Astrocyte (in vitro differentiated cells and primary cell): Measurements from ENCODE around the gene RIMBP2. TPM values are rescaled to one million over a fixed set of nuclear protein-coding genes. Genes with fewer than 3 reads are reported as not detected.

Experiments
- DNase-seq: peaks from one replicate; pipeline ENCODE4 v3.0.0-alpha.2; 2010; ENCODE audit warnings: low read depth
- FAIRE-seq: peaks from 2 replicates; lab custom pipeline; 2011; peaks lifted over from hg19 to GRCh38; lab: Jason Lieb, UNC
- H2AFZ ChIP-seq: 2 replicates; pipeline ENCODE4 v1.6.0; 2012; ENCODE audit warnings: low read depth, low read length, inconsistent platforms
- H3K27ac ChIP-seq: 2 replicates; pipeline ENCODE4 v1.5.1; 2011; ENCODE audit warnings: low read depth, low read length, inconsistent platforms
- H3K27me3 ChIP-seq: 2 replicates; pipeline ENCODE4 v1.6.0; 2011; ENCODE audit warnings: low read length, inconsistent platforms; ENCODE audit not compliant: insufficient read depth
- H3K36me3 ChIP-seq: 2 replicates; pipeline ENCODE4 v1.5.1; 2011; ENCODE audit warnings: low read length, inconsistent platforms; ENCODE audit not compliant: insufficient read depth
- H3K4me1 ChIP-seq: 2 replicates; pipeline ENCODE4 v1.5.1; 2011; ENCODE audit warnings: low read length, inconsistent platforms; ENCODE audit not compliant: insufficient read depth
- H3K4me2 ChIP-seq: 2 replicates; pipeline ENCODE4 v1.6.0; 2012; ENCODE audit warnings: low read length, inconsistent platforms
- H3K4me3 ChIP-seq: 2 replicates; pipeline ENCODE4 v1.5.1; 2011; ENCODE audit warnings: low read depth, mild to moderate bottlenecking, low read length, inconsistent platforms; ENCODE audit not compliant: insufficient read depth
- H3K79me2 ChIP-seq: 2 replicates; pipeline ENCODE4 v1.6.0; 2012; ENCODE audit warnings: mild to moderate bottlenecking, low read length, inconsistent platforms; ENCODE audit not compliant: insufficient read depth
- H3K9ac ChIP-seq: 2 replicates; pipeline ENCODE4 v1.6.0; 2012; ENCODE audit warnings: mild to moderate bottlenecking, low read length, inconsistent platforms
- H3K9me3 ChIP-seq: 2 replicates; pipeline ENCODE4 v1.5.1; 2012; ENCODE audit warnings: low read depth, mild to moderate bottlenecking, low read length, inconsistent platforms; ENCODE audit not compliant: insufficient read depth
- H4K20me1 ChIP-seq: 2 replicates; pipeline ENCODE4 v1.6.0; 2012; ENCODE audit warnings: low read length, inconsistent platforms; ENCODE audit not compliant: insufficient read depth
- H3K27ac Mint-ChIP-seq: one replicate; pipeline ENCODE4 v1.8.0; 2021; ENCODE audit warnings: mild to moderate bottlenecking, mixed read lengths; ENCODE audit not compliant: unreplicated experiment
- H3K27me3 Mint-ChIP-seq: one replicate; pipeline ENCODE4 v1.8.0; 2021; ENCODE audit warnings: low read depth, mixed read lengths; ENCODE audit not compliant: unreplicated experiment
- H3K36me3 Mint-ChIP-seq: one replicate; pipeline ENCODE4 v1.8.0; 2021; ENCODE audit warnings: low read depth, mixed read lengths; ENCODE audit not compliant: unreplicated experiment
- H3K4me1 Mint-ChIP-seq: one replicate; pipeline ENCODE4 v1.8.0; 2021; ENCODE audit warnings: low read depth, mixed read lengths; ENCODE audit not compliant: unreplicated experiment
- H3K4me3 Mint-ChIP-seq: one replicate; pipeline ENCODE4 v1.8.0; 2021; ENCODE audit warnings: mild to moderate bottlenecking, moderate library complexity, mixed read lengths; ENCODE audit not compliant: unreplicated experiment
- H3K9me3 Mint-ChIP-seq: one replicate; pipeline ENCODE4 v1.8.0; 2021; ENCODE audit warnings: mild to moderate bottlenecking, mixed read lengths; ENCODE audit not compliant: unreplicated experiment
- CTCF ChIP-seq: IDR thresholded peaks from 2 replicates; pipeline ENCODE4 v1.5.1; 2011; ENCODE audit warnings: low read depth, mild to moderate bottlenecking, inconsistent platforms, low read length, moderate library complexity; ENCODE audit not compliant: insufficient read depth
- EZH2 ChIP-seq: IDR thresholded peaks from 2 replicates; pipeline ENCODE4 v1.6.1; 2012; ENCODE audit warnings: mild to moderate bottlenecking, low read length, inconsistent platforms; ENCODE audit not compliant: insufficient read depth
- total RNA-seq: library from RNA; stranded (reverse); gene quantifications from 2 replicates; pipeline ENCODE4 v1.2.1, GENCODE V29; 2021

Gene RIMBP2
- total RNA-seq, 1 donor from 2014 or later, result 2.2 TPM

- no peaks in the 10 kb centered on the region for H3K36me3 ChIP-seq
- no peaks in the 10 kb centered on the region for H3K4me1 Mint-ChIP-seq
- H3K9me3 ChIP-seq, result peaks cover 8% of the 10 kb centered on the region
- H3K27me3 Mint-ChIP-seq, result peaks cover 4% of the 10 kb centered on the region
- H3K27ac Mint-ChIP-seq, result no peak overlapping the region
- no peaks in the 10 kb centered on the region for H3K4me1 ChIP-seq
- TF ChIP-seq EZH2 (no peak), CTCF (no peak)
- DNase-seq (no peak), FAIRE-seq (no peak)
- H4K20me1 ChIP-seq, result no peaks in the 10 kb centered on the region
- no peak overlapping the region for H3K9ac ChIP-seq
- no peak overlapping the region for H3K4me2 ChIP-seq
- H3K27me3 ChIP-seq, result no peaks in the 10 kb centered on the region
- H3K4me3 Mint-ChIP-seq, result no peak overlapping the region
- H3K27ac ChIP-seq, result no peak overlapping the region
- no peak overlapping the region for H2AFZ ChIP-seq
- H3K79me2 ChIP-seq, result no peaks in the 10 kb centered on the region
- no peaks in the 10 kb centered on the region for H3K36me3 Mint-ChIP-seq
- H3K4me3 ChIP-seq, result no peak overlapping the region
- H3K9me3 Mint-ChIP-seq, result peaks cover 10% of the 10 kb centered on the region
These were observed 41.0 kb downstream of the RIMBP2 start for GRCh38 chr12:130675121-130675520.

DNA sequence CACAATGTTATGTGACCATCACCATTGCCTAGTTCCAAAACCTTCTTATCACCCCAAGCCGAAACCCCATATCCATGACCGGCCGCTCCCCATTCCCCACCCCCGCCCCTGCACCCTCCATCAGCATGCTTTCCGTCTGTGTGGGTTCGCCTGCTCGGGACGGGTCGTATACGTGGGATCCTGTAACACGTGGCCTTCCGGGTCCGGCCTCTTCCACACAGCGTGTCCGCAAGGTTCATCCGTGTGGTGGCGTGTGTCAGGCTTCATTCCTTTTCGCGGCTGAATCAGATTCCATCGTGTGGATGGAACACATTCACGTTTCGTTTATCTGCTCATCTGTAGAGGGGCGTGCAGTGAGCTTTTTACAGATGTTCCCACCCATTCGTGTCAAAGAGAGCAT, 41.4 kb downstream of the RIMBP2 start:
- Mint-ChIP-seq H3K27ac (no peak overlapping the region), H3K36me3 (no peaks in the 10 kb centered on the region), H3K9me3 (peaks cover 11% of the 10 kb centered on the region), H3K4me3 (no peak overlapping the region), H3K27me3 (peaks cover 4% of the 10 kb centered on the region), H3K4me1 (no peaks in the 10 kb centered on the region)
- Histone ChIP-seq H3K9me3 (peaks cover 8% of the 10 kb centered on the region), H3K4me3 (no peak overlapping the region), H3K27me3 (no peaks in the 10 kb centered on the region), H4K20me1 (no peaks in the 10 kb centered on the region), H2AFZ (no peak overlapping the region), H3K9ac (no peak overlapping the region), H3K4me2 (no peak overlapping the region), H3K27ac (no peak overlapping the region), H3K79me2 (no peaks in the 10 kb centered on the region), H3K4me1 (no peaks in the 10 kb centered on the region), H3K36me3 (no peaks in the 10 kb centered on the region)
- DNase-seq, result no peak
- no peak for FAIRE-seq
- TF ChIP-seq EZH2 (no peak), CTCF (no peak)

- H3K4me1 ChIP-seq, result no peaks in the 10 kb centered on the region
- Mint-ChIP-seq H3K4me3 (no peak overlapping the region), H3K36me3 (no peaks in the 10 kb centered on the region), H3K9me3 (peaks cover 20% of the 10 kb centered on the region), H3K27ac (no peak overlapping the region), H3K4me1 (no peaks in the 10 kb centered on the region), H3K27me3 (peaks cover 4% of the 10 kb centered on the region)
- H3K4me2 ChIP-seq, result no peak overlapping the region
- no peaks in the 10 kb centered on the region for H3K27me3 ChIP-seq
- FAIRE-seq, result no peak
- H4K20me1 ChIP-seq, result no peaks in the 10 kb centered on the region
- no peak overlapping the region for H3K9ac ChIP-seq
- H3K27ac ChIP-seq, result no peak overlapping the region
- TF ChIP-seq EZH2 (no peak), CTCF (no peak)
- peaks cover 11% of the 10 kb centered on the region for H3K9me3 ChIP-seq
- H3K79me2 ChIP-seq, result no peaks in the 10 kb centered on the region
- no peaks in the 10 kb centered on the region for H3K36me3 ChIP-seq
- no peak overlapping the region for H3K4me3 ChIP-seq
- no peak overlapping the region for H2AFZ ChIP-seq
- DNase-seq, result no peak
These were observed 42.9 kb downstream of the RIMBP2 start for GRCh38 chr12:130673036-130673705.
